NT2/D1 (cell line): ENCODE results near the gene KCNK4.

Experiments
- SUZ12 ChIP-seq: IDR thresholded peaks from 2 replicates; pipeline ENCODE4 v1.6.1; 2011; ENCODE audit not compliant: insufficient read length, insufficient read depth; ENCODE audit errors: extremely low read depth
- YY1 ChIP-seq: IDR thresholded peaks from 2 replicates; pipeline ENCODE4 v1.6.1; 2011; ENCODE audit not compliant: insufficient read length, insufficient read depth

DNA sequence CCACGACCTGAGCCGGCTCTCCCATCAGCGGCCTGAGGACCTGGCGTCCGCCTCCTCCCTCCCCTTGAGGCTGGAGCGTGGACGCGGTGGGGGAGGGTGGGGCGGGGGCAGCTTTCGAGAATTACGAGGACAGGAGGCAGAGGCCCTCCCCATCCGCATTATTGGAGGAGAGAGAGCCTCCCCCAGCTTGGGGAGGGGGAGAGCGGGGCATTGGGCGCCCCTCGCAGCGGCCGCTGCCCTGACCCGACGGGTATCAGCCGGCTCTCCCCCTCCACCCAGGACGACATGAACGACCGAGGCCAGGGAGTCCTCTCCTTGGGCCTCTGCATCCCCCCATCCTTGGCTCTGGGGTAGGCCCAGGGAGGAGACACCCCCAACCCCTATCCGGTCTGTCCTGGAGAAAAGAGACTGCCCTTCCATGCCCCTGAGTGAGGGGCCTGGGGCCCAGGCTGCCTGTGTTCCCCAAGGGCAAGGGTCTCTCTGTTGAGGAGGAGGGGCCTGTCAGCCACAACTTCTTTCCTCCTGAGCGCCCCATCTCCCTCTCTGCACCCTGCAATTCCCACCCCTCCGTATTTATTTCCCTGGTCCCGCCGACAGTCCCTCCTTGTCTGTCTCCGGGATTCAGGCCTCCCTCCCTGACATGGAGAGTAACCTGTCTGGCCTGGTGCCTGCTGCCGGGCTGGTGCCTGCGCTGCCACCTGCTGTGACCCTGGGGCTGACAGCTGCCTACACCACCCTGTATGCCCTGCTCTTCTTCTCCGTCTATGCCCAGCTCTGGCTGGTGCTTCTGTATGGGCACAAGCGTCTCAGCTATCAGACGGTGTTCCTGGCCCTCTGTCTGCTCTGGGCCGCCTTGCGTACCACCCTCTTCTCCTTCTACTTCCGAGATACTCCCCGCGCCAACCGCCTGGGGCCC, 5.0 kb upstream of the KCNK4 start:
- TF ChIP-seq SUZ12: no peak
- no peak for TF ChIP-seq YY1
